Measurements from ENCODE around the gene CCDC51.

Gene CCDC51

GRCh38 chr3:48434591-48435222 lies 5.2 kb downstream of the CCDC51 start:
- TF ChIP-seq CTCF (conservative IDR thresholded peaks at IDR 0.05; ENCODE audit: control insufficient read depth, insufficient read depth, low read depth, low read length) = no peak
- DNase-seq (ENCODE audit: low read depth) = no peak
- H3K4me3 ChIP-seq (ENCODE audit: control insufficient read depth, low read depth, low read length) = no peak overlapping the region

- TF ChIP-seq CTCF (conservative IDR thresholded peaks at IDR 0.05; ENCODE audit: control insufficient read depth, insufficient read depth, low read depth, low read length) = no peak
- peak overlapping the region; percentile 16 for H3K4me3 ChIP-seq (ENCODE audit: control insufficient read depth, low read depth, low read length)
- peak; percentile 72 for DNase-seq (ENCODE audit: low read depth)
These were observed 6.3 kb downstream of the CCDC51 start for GRCh38 chr3:48433472-48434118.

- H3K4me3 ChIP-seq (ENCODE audit: control insufficient read depth, low read depth, low read length) = no peak overlapping the region
- TF ChIP-seq CTCF (conservative IDR thresholded peaks at IDR 0.05; ENCODE audit: control insufficient read depth, insufficient read depth, low read depth, low read length) = no peak
- DNase-seq (ENCODE audit: low read depth) = no peak
These were observed 7.2 kb downstream of the CCDC51 start for GRCh38 chr3:48432411-48433371.

- no peak overlapping the region for H3K4me3 ChIP-seq (ENCODE audit: control insufficient read depth, low read depth, low read length)
- no peak for TF ChIP-seq CTCF (conservative IDR thresholded peaks at IDR 0.05; ENCODE audit: control insufficient read depth, insufficient read depth, low read depth, low read length)
- DNase-seq (ENCODE audit: low read depth) = no peak
These were observed 8.5 kb downstream of the CCDC51 start for GRCh38 chr3:48431224-48432029.

- no peak overlapping the region for H3K4me3 ChIP-seq (ENCODE audit: control insufficient read depth, low read depth, low read length)
- DNase-seq (ENCODE audit: low read depth) = no peak
- no peak for TF ChIP-seq CTCF (conservative IDR thresholded peaks at IDR 0.05; ENCODE audit: control insufficient read depth, insufficient read depth, low read depth, low read length)
These were observed 9.2 kb downstream of the CCDC51 start for GRCh38 chr3:48430708-48431101.
